Right lung (tissue), 5 donors: Measurements from ENCODE around the gene MTHFD1L. TPM values are rescaled to one million over a fixed set of nuclear protein-coding genes. Genes with fewer than 3 reads are reported as not detected.
A peak's percentile ranks its signal among the peaks of the same experiment; 100 is the strongest.

ENCODE experiments used
- DNase-seq, 2 donors: peaks; one replicate each; pipeline ENCODE4 v3.0.0-alpha.2; 2013
- polyA plus RNA-seq, 5 donors: library from polyadenylated mRNA; unstranded; fragments of 120-200 nt; gene quantifications; one replicate each; pipeline versions ENCODE4 v1.2.1 to v1.2.3, GENCODE V29; 2013; ENCODE audit warnings: inconsistent platforms in 1 of 5, low replicate concordance in 1 of 5; ENCODE audit not compliant: insufficient read length in 5 of 5, insufficient read depth in 1 of 5

Gene MTHFD1L
- polyA plus RNA-seq, 5 donors: 13.7 to 18.1 (median 14.5) TPM

DNA sequence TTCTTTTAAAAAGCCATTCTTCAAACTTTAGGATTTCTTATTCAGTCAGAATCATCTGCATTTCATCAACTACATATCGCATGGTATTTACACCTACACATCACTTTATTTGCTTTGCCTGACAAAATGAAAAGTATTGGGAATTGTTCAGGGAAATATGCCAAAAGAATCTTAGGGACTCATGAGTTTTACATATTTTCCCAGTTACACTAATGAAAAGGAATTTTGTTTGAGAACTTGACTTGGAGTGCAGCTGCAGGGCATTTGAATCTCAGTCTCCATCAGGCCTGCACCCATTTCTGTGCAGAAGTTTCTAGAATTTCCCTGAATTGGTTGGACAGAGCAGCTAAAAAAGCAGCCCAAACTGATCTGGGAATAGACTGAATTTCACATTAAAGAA lies 65.3 kb downstream of the MTHFD1L start:
- DNase-seq: no peak

DNA sequence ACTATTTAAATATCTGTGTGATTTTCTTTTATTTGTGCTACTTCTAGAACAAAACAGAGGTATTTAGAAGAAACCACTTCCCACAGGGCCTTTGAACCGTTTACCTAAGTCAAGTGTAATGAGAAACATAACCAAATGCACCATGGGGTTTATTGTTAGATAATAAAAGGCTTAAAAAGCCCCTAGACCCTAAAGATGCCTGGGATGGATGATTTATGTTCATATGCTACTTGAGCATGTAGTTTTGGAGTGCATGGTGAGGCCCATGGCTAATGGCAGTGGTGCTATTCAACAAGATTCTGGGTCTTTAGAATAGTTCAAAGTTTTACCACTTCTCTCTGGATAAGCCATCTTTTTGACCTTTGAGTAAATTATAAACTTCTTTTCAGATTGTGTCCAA lies 65.9 kb downstream of the MTHFD1L start:
- no peak for DNase-seq

DNA sequence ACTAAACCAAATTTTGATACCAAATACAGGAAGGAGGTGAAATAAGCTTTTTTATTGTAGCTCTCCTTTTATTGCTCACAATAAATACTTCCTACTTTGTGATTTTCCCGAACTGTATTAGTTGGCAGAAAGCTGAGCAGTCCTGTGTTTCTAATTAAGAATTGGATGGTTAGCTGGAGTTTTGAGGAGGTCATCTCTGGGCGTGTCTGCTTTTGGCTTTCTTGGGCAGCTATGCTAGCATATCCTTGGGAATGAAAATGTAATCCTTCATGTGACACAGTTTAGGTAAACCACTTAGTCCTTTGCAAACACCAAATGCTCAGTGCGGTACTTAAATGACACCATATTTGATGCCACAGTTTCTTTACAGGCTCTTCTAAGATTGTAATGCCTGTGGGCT lies 67.5 kb downstream of the MTHFD1L start:
- no peak for DNase-seq

DNA sequence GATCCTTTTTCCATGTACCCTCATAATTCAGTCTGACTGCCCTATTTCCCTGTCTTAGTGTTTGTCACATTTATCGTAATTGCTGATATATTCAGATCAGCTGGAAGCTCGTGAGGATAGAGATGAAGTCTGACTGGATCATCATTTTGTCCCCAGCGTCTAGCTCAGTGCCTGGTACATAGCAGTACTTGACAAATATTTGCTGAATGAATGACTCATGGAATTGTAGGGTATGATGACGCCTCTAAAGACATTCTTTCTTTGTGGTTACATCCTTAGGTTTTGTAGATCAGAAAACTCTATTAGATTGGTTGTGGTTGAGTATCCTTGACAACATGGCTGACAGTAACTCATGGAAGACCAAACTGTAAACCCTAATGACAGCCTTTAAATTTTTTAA lies 68.9 kb downstream of the MTHFD1L start:
- DNase-seq: no peak

DNA sequence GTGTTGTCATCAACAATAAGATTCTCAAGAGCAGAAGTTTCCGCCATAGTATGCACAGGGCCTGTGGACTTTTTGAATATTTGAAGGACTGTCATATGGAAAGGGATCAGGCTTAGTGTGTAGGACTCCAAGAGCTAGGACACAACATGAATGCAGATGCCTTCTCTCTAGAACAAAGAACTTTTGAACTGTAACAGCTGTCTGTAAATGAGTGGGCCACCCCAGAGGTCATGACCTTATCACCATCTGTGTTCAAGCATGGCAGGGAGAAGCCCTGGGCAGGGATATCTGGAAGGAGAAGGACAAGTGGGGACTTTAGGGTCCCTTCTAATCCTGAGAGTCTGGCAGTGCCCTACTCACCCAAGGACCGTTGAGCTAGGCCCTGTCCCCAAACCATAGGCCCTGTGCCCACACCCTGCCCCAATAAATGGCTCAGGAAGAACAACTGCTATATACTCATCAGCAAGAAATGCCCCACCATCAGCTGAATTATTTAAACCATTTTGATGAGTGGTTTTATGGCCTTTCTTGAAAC lies 70.6 kb downstream of the MTHFD1L start:
- DNase-seq: no peak

DNA sequence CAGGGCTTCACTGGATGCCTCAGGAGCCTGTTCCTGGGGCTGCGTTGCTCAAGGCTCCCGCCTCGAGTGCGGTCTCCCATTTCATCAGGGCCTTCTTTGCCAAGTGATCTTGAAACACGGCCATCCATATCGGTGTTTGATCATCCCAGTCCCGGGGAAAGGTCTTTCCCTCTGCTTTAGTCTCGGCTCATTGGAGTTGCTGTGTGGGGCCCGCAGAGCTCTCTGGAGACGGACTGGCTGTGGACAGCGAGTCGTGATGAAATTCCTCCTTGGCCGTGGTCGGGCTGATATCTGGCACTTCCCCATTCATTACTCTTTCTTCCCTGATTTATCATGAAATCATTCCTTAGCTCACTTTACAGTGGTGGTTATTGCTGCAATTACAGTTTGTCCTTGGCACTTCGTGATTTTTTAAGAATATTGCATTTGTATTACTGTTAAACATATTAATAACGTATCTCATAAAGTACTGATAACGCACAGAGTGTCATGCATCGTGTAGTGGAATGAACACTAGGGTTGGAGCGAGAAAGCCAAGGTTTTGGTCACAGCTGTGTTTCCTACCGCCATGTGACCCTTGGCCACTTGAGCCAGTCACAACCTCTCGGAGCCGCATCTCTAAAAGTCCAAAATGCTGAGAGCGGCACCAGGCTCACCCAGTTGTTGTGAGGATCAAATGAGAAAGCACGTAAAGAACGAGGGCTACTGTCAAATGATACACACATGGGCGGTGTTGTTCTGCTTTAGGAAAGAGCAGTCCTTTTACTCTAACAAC lies 71.8 kb downstream of the MTHFD1L start:
- peak; percentile 37 to 59 for DNase-seq

DNA sequence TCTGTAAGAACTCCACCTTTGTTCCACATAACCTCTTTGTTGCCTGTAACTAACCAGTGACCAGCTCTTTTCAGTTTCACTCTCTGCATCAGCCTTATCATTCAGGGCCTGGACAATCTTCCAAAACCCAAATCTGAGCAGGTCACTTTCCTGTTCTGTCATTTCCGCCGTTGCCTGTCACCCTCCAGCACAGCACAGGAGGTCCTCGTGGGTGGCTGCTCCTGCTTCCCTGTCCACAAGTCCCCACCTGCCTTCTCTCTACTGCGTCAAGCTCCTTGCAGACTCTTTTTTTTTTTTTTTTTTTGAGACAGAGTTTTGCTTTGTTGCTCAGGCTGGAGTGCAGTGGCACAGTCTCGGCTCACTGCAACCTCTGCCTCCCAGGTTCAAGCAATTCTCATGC lies 73.9 kb downstream of the MTHFD1L start:
- no peak for DNase-seq

DNA sequence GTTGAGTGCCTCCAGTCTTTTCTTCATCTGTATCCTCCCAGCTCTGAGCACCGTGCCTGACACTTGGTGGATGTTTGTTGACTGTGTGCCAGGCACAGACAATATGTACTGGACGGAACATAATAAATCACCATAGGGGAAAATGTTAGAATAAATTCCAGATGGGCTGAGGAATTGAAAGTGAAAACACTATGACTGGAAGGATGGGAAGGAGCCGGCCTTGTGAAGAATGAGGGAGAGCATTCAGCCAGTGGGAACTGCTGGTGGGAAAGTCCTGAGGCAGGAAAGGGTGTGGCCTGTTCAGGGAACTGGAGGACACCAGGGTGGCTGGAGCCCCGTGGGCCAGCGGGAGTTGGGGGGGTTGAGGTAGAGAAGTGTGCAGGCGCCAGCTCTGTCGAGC lies 75.4 kb downstream of the MTHFD1L start:
- no peak for DNase-seq

DNA sequence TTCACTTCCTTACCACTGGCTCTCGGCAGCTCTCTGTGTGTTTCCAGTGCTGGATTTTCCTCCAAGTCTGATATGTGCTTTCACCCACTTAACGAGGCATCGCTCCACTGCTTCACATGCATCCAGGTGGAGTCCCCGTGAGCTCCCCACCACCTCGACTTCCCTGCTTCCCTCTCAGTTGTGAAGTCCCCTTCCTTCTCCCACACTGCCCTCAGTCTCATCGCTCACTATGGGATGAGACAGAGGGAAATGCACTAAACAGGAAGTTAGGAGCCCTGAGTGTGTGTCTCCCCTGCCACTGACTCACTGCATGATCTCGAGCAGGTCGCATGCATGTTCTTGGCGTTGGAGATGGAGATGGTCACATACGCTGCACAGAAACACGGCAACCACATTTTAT lies 84.0 kb downstream of the MTHFD1L start:
- no peak for DNase-seq

DNA sequence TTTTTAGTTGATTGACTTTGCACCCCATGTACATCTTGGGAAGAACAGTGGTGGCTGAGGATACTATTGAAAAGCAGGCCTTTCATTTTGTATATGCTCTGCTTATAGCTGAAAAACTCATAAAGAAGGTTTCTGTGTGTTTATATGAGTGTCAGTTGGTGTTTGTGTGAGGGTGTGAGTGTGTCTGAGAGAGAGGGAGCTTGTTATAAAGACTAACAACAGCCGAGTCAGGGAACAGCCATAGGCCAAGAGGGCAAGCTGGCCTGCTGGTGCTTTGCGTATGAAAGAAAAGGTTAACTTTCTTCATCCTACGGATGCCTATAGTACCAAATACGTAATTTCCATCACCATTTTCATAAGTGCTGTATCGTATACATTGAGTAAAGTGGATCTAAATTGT lies 88.3 kb downstream of the MTHFD1L start:
- peak; percentile 14 to 21 for DNase-seq

DNA sequence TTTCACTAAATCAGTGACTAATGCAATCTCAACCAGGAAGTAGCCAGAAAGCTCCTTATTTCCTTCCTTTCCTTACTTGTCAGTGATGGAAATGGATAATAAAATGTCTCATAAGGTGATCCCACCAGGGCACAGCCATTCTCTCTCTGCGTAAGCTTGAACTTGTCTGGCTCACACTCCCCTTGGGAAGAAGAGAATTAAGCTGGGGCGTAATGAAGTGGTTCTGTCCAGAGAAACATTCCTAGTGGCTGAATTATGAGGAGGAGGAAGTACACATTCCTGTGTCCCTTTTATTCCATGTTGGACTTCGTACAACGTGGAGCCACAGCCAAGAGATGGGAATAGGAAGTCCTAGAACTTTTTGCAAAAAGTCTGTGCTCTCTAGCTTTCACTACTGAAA lies 93.7 kb downstream of the MTHFD1L start:
- DNase-seq: no peak

DNA sequence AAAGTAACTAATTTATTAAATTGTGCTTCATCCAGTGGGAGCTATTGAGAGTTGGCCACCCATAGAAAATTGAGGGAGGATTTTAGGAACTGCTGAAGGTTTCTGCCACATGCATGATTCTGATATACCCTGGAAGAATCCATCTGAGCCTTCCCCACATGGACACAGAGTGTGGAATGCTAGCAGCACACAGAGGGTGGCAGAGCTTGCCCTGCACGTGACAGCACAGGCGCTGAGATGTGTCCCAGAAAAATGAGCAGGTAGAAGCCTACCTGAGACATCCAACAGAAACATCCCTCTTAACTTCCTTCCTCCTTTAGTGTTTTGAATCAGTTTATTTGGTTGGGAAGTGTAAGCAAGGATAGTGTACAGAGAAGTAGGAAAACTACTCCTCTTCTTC lies 96.9 kb downstream of the MTHFD1L start:
- no peak for DNase-seq

DNA sequence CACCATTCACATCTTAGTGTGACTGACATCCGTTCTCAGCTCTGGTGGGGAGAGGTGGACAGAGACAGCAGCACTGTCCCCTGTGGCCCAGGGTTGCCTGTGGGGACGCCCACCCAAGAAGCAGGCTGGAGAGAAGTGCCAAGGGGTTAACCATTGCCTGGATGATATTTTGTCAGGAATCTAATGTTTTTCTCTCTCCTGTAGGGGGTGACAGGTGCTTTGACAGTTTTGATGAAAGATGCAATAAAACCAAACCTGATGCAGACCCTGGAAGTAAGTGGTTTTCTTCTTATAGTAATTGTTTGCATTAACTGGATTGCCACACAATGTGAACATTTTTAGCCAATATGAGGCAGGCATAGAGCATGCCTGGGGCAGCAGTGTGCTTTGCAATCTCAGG lies 99.3 kb downstream of the MTHFD1L start:
- no peak for DNase-seq

DNA sequence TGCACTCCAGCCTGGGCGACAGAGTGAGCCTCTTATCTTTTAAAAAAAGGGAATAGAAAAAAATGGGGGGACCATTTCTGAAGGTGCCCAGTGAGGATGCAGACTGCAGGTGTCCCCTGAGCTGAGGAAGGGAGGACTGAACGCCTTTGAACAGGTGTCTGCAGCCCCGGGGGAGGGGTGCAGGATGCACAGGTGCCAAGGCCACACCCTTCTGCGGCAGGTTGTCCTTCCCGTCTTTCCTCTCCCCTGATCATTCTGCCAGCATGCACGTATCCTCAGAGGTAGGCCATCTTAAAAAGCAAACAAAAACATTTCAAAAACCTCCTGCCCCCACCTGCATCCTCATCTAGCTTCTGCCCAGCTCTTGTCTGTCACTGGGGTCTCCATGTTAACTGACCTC lies 101.3 kb downstream of the MTHFD1L start:
- no peak for DNase-seq

DNA sequence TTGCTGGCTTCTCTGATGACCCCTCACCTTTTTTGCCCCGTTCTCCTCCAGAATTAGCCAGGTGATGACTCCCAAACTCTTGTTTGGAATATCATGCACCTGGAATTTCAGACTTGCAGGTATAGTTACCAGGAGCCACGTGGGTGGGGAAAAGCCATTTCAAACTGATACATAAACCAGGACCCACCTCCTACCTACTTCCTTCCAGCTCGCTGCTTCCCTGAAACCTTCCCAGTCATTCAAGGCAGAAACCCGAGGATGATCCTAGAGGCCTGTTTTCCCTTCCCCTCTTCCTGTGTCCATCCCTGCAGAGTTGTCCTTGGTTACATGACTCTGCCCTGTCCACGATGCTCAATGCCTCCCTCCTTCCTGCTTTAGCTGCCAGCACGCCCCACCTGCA lies 101.9 kb downstream of the MTHFD1L start:
- no peak for DNase-seq

DNA sequence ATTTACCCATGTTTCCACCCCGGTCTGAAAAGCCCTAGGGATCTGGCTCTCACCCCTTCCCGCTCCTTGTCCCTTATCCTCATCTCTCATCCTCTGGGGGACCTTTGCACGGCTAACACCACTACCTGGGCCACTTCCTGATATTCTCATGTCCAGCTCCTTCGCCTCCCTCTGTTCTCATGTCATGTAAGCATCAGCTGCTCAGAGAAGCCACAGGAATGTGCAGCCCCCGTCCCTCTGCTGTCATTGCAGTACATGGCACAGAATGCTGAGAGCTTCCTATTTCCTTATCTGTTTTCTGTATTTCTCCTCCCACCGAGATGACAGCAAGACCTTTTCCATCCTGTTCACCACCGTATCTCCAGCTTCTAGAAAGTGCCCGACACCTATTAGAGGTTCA lies 102.4 kb downstream of the MTHFD1L start:
- no peak for DNase-seq

DNA sequence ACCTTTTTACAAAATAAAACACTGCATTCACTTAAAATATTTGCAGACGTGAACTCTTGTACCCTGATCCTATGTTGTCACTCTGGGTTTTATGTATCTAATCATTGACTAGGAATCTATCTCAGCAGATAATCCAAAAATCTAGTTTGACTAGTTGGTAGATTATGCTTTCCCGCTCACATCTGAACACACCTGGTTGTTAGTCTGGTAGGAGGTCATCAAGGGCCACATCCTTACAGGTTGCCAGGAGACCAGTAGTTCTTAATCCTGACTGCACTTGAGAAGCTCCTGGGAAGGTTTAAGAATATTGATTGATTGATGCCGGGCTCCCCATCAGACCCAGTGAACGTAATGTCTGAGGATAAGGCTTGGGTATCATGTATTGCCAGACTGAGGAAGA lies 104.4 kb downstream of the MTHFD1L start:
- DNase-seq: no peak

DNA sequence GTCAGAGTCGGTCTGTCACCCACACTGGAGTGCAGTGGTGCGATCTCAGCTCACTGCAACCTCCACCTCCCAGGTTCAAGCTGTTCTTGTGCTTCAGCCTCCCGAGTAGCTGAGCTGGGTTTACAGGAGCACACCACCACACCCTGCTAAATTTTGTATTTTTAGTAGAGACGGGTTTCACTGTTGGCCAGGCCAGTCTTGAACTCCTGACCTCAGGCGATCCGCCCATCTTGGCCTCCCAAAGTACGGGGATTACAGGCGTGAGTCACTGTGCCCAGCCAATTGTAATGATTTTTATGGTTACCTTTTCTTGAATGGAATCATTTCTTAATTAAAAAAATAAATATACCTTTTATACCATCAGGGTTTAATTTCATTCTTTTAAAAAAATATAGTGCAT lies 105.7 kb downstream of the MTHFD1L start:
- DNase-seq: no peak

DNA sequence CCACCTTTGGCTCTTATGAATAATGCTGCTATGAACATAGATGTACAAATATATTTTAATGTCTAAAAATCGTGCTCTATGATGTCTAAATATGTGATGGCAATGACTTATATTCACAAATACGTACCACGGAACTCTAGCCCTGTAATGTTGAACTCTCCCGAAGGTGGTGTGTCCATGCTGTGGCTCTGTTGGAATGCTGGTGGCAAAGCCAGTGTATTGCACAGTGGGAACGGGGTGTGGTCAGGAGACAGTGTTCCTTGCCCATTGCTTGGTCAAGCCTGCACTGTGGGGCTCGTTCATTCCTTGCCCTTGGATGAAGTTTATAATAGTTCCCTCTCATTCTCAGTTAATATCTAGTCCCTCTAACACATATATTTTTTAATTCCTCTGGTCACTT lies 109.6 kb downstream of the MTHFD1L start:
- no peak for DNase-seq

DNA sequence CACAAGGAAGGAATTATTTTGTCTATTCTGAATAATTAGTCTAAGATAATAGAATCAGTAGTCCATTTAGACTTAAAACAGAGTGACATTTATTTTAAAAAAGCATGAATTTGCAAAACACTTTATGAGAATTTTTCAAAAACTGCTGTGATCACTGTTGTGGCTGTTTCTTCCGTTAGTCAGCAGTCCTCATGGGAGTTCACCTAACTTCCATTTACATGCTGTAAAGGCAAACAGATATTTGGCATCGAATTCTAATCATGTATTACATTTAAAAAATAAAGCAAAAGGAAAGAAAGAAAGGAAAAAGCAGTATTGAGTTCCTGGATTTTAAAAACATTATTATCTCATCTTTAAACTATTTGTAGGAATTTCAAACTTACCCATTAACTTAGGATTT lies 111.8 kb downstream of the MTHFD1L start:
- no peak for DNase-seq

DNA sequence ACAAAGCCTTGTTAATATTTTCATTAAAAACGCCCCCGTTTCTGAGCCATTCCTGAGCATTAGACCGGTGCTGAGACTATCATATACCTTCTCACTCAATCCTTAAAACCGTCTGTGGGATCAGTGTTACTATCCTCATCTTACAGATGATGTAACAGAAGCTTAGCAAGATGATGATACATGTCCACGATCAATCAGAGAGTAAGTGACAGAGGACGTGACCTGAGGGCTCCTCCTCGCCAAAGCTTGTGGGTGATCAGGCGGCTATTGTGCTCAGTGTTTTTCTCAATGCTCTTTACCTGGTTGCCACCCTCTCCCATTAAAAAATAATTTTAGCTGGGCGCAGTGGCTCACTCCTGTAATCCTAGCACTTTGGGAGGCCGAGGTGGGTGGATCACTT lies 113.1 kb downstream of the MTHFD1L start:
- no peak for DNase-seq

DNA sequence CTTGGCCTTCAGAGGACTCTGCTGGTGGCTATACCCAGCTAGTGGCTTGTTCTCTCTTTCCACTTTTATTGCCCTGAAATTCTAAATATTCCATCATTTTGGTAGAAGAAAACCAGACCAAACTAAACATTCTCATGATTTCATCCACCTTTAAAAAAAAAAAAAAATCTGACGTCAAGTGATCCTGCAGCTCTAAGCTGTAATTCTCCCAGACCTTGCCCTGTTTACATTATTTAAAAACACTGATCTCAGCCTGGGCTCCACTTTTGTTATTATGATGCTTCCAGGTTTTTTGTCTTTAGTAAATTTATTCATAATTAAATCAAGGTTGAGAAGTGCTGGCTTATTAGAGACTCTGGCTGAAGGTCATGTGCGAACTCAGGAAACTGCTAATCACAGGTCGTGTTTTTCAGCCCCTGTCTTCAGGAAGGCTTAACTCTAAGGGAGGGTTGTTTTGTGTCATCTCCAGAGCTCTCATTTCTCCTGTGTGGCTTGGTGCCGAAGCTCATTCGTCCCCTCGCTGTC lies 114.4 kb downstream of the MTHFD1L start:
- DNase-seq: no peak

DNA sequence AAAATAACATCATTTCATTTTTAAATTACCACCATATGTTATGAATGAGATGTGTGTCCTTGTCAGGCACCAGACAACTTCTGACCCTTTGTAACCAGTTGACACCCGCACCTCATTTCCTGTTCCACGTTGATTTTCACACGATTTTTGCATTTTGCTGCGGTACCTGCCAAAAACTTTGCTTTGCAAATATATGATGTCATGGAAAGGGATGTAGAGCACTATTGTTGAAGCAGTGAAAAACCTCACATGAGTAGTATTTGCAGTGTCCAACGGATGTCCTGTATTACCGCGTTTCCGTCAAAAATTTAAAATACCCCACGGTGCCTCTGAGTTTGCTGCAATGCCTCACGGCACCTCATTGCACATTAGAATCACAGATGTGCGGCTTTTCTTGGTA lies 115.6 kb downstream of the MTHFD1L start:
- no peak for DNase-seq

DNA sequence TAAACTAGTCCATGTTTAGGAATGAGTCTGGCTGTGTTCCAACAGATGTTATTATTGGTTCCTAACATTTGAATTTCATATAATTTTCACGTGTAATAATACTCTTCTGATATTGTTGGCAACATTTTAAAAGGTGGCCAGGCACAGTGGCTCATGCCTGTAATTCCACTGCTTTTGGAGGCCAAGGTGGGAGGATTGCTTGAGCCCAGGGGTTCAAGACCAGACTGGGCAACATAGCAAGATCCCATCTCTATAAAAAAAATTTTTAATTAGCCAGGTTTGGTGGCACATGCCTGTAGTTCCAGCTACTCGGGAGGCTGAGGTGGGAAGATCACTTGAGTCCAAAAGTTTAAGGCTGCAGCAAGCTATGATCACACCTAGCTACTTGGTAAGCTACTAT lies 116.2 kb downstream of the MTHFD1L start:
- DNase-seq: no peak
